ENCODE data around the gene TXNDC11.

The TXNDC11 gene

DNA sequence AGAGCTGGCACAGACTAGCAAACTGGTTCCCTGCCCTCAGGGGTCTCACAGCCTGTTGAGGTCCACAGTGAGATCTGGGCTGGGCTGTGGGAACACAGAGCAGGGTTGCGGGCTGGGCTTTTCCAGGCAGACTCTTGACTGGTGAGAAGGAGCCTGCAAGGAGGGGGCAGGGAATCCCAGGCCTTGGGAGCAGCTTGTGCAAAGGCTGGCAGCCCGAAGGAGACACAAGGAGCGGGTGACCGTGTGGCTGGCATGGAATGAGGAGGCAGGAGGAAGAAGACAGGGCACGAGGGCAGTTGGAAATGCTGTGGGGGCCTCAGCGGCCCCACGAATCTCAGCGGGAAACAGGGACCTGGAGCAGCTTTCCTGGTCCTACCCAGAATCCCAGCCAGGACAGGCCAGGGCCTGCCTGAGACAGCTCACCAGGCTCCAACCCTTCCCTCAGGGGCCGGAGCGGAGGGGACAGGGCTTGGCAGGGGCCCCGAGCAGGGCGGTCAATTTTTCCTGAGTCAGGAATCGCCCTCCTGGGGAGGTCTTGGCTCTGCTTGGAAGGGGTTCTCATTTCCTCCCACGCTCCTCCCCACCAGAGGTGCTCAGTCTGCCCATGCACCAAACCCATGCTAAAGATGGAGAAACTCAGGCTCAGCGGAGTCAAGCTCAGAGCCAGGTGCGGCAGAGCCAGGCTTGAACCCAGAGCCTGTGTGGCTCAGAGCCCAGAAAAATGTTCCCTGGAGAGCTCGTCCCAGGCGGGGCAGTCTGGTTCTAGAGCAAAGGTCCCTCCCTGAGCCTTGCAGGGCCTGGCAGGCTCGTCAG, 83.6 kb downstream of the TXNDC11 start:
- no peak for DNase-seq (ENCODE audit: low spot score)

- DNase-seq (ENCODE audit: low spot score), result no peak
These were observed 85.1 kb downstream of the TXNDC11 start for GRCh38 chr16:11657556-11657955.

- DNase-seq (ENCODE audit: low spot score), result no peak
These were observed 87.0 kb downstream of the TXNDC11 start for GRCh38 chr16:11655655-11656054.

DNA sequence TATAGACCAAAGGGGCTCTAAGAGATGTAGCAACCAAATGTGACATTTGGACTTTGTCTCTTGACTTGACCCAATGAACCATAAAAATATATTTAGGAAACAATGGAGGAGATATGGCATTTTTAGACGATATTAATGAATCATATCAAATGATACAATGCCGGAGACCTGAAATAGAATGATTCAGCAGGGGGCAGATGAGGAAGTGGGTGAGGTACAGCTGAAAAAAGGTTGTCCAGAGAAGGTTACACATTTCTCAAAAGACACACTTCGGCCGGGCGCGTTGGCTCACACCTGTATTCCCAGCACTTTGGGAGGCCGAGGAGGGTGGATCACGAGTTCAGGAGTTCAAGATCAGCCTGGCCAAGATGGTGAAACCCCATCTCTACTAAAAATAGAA, 90.9 kb downstream of the TXNDC11 start:
- no peak for DNase-seq (ENCODE audit: low spot score)

DNA sequence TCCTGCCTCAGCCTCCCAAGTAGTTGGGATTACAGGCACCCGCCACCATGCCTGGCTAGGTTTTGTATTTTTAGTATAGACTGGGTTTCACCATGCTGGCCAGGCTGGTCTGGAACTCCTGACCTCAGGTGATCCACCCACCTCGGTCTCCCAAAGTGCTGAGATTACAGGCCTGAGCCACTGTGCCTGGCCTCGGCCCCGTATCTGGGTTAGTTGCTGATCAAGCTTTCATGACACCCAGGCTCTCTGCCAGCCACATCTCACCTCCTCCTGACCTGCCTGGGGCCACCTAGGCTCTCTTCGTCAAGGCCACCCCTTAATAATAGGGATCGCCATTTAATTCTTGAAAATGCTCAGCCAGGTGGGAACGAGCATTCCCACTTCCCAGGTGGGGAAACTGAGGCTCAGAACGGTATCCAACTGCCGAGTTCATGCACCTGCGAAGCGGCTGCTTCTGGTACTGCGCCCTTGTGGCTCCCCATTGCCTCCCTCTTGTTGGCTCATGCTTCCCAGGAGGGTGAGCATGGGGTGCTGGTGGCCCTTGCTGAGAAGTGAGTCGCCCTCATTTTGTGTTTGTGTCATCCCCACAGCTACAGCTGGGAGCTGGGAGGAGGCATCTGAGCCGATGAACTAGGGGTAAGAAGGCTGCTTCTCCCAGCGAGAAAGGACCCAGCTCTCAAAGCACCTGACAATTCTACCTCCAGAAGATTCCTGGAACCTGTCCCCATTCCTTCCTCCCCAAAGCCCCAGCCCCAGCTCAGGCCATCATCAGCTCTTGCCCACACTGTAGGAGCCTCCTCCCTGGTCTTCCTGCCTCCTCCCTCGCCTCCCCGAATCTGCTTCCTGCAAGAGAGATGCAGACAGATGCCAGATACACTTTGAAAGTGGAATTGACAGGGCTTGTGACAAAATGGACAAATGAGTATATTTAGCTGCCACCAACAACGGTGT, 91.7 kb downstream of the TXNDC11 start:
- DNase-seq (ENCODE audit: low spot score), result no peak

- no peak for DNase-seq (ENCODE audit: low spot score)
These were observed 93.4 kb downstream of the TXNDC11 start for GRCh38 chr16:11649276-11649675.

GRCh38 chr16:11642765-11643116, 99.9 kb downstream of the TXNDC11 start:
- DNase-seq (ENCODE audit: low spot score), result no peak

DNA sequence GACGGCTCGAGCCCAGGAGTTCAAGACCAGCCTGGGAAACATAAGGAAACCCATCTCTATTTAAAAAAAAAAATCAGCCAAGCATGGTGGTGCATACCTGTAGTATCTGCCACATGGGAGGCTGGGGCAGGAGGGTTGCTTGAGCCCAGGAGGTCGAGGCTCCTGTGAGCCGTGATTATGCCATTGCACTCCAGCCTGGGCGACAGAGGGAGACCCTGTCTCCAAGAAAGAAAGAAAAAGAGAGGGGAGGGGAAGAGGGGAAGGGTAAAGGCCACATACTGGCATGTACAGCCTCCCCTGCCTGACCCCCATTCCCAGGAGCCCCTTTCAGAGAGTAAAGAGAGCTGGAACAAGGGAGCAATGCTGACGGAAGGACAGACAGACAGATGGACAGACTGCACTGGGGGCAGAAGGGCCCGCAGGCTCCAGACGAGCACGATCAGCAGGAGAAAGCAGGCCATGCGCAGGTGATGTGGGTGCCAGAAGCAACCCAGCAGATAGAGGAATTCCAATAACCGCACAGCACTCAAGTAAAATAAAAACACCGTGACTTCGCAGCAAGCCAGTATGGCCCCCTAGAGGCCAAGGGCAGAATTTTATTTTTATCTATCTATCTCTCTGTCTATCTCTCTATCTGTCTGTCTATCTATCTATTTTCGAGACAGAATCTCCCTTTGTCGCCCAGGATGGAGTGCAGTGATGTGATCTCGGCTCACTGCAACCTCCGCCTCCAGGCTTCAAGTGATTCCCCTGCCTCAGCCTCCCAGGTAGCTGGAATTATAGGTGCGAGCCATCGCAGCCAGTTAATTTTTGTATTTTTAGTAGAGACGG, 101.5 kb downstream of the TXNDC11 start:
- DNase-seq (ENCODE audit: low spot score), result peak; percentile 60

DNA sequence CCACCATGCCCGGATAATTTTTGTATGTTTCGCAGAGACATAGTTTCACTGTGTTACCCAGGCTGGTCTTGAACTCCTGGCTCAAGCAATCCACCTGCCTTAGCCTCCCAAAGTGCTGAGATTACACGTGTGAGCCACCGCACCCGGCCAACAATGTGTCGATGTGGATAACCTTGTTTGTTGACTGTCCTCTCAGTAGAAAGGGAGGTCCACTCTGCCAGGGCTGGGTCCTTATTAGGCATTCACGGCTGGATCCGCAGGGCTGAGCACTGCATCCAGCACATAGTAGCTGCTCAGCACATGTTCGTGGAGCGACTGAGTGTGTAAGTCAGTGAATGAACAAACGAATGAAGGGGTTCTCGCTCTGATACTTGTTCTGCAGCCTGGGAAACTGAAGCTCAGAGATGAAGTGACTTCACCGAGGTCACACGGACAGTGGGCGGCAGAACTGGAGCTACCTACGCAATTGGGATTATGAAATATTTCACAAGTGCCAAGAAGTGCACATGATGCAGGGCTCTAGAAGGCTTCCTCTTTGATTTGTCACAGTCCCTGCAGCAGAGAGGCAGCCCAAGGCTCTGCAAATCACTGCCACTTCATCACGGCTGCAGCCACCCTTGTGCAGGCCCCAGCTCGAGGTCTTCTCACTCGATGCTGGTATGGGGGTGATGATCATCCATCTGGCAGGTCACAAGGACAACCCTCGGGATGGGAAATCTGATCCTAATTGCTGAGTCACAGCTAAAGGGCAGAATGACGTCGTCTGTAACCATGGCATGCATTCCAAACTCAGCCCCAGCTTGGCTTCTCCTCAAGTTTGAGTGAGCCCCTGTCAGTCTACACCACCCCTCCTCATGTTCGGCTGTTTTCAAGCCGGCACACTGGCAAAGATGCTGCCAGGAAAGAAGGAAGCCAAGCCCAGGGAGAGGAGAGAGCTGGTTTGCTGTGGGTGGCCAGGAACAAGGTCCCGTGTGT, 102.4 kb downstream of the TXNDC11 start:
- peak; percentile 52 for DNase-seq (ENCODE audit: low spot score)

DNA sequence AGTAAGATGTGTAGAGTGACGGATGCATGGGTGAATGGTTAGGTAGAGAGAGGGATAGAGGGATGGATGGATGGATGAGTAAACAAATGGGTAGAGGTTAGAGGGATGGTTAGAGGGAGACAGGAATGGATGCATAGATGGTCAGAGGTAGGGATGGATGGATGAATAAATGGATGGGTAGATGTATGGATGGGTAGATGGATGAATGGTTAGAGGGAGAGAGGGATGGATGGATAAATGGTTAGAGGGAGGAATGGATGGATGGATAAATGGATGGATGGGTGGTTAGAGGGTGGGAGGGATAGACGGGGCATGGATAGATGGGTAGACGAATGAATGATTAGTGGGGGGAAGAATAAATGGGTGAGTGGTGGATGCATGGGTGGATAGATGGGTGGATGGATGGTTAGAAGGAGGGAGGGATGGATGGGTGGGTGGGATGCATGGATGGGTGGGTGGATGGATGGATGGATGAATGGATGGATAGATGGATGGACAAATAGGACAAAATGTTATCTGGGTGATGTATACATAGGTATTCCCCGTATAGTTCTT, 103.6 kb downstream of the TXNDC11 start:
- DNase-seq (ENCODE audit: low spot score), result no peak

DNA sequence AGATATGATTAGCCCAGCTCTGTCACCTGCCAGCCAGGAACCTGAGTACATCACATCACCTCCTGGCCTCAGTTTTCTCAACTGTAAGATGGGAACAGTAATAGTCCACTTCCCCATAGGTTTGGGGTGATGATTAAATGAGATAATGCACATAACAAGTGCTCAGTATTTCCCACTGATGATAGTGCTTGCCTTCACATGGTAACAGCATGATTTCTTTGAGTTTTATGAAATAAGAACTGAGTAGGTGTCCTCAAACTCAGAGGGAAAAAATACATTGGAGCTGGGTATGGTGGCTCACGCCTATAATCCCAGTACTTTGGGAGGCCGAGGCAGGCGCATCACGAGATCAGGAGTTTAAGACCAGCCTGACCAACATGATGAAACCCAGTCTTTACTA, 104.5 kb downstream of the TXNDC11 start:
- DNase-seq (ENCODE audit: low spot score), result no peak

GRCh38 chr16:11637320-11637719, 105.3 kb downstream of the TXNDC11 start:
- no peak for DNase-seq (ENCODE audit: low spot score)

GRCh38 chr16:11636172-11636721, 106.4 kb downstream of the TXNDC11 start:
- DNase-seq (ENCODE audit: low spot score), result no peak

DNA sequence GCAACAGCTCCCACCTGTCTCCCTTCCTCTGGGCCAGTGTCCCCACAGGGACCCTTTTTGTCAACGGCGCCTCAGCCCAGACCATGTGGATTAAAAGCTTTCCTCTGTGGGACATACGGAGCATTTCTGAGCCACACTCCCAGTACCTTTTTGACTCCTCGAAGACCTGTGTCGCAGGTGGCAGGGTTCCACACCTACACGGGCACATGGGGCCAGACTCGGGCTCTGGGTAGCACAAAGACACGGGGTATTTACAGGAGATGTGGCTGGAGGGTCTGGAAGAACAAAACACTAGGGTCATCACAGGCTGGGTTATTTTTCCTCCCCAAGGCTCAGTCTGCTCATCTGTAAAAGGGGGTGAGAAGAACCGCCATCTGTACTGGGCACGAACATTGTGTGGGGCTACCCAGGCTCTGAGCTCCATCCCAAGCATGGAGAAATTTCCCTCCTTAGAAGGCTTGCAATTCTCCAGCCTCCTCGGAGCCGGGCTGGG, 106.9 kb downstream of the TXNDC11 start:
- DNase-seq (ENCODE audit: low spot score), result no peak

- no peak for DNase-seq (ENCODE audit: low spot score)
These were observed 107.5 kb downstream of the TXNDC11 start for GRCh38 chr16:11635113-11635652.

DNA sequence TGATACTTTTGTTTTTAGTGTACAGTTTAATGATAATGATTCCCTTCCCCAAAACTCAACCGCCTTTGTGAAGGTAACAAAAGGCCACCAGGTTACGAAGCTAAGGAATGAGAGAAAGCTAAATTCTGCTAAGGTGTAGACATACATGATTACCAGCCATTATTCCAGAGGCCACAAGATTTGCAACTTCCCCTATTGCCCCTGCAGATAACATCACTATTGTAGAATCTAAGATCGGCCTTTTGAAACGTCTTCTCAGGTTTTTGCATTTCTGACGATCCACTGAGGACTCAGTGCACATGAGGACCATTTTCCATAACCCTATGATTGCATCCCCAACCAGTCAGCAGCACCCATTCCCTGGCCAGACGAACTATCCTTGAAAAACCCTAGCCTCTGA, 108.3 kb downstream of the TXNDC11 start:
- DNase-seq (ENCODE audit: low spot score), result no peak

DNA sequence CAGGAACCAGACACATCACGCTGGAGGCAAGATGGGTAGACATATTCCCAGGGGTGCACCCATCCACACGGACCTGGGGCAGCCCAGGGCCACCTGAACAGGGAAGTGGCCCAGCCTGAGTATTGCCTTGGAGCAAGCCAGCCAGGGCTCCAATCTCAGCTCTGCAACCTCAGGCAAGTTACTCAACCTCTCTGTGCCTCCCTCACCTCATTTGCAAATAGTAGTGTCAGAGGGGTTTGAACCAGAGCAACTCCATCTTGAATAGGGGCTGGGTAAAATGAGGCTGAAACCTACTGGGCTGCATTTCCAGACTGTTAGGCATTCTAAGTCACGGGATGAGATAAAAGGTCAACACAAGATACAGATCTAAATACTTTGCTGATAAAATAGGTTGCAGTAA, 109.5 kb downstream of the TXNDC11 start:
- no peak for DNase-seq (ENCODE audit: low spot score)

DNA sequence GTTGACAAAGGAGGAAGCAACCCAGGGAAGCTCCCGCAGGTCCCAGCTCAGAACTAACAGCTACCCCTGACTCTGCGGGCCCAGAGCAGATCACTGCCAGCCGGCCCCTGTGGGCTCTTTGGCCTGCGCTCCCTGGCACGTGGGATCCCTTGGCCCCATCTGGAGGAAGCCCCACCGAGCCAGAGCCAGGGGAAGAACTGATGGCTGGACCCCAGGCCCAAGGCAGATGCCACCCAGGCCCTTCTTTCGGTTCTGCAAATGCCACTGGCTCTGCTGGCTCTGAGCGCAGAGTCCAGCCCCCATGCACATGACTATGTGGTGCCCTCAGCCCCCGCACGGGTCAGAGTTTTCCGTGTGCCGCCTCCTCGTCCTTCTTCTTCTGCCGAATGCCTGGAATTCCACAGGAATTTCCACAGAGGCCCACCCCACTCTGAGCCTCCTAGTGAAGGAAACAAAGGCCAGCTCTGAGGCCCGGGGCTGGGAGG, 110.2 kb downstream of the TXNDC11 start:
- DNase-seq (ENCODE audit: low spot score), result no peak

DNA sequence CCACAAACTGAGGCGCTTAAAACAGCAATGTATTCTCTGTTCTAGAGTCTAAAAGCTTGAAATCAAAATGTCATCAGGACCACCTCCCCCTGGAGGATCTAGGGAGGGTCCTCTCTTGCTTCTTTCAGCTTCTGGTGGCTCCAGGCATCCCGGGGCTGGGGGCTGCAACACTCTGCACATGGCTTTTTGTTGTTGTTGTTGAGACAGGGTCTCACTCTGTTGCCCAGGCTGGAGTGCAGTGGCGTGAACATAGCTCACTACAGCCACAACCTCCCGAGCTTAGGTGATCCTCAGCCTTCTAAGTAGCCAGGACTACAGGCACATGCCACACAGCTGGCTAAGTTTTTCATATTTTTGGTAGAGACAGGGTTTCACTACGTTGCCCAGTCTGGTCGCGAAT, 111.4 kb downstream of the TXNDC11 start:
- DNase-seq (ENCODE audit: low spot score), result no peak

- no peak for DNase-seq (ENCODE audit: low spot score)
These were observed 111.9 kb downstream of the TXNDC11 start for GRCh38 chr16:11630768-11631056.
